Large intestine (tissue), 3 donors: ENCODE data around the gene NEURL1B. TPM values are rescaled to one million over a fixed set of nuclear protein-coding genes. Genes with fewer than 3 reads are reported as not detected.

ENCODE experiments used
- DNase-seq, 2 donors: peaks; one replicate each; pipeline versions ENCODE4 v3.0.0 to v3.0.0-alpha.2; 2013
- H3K27ac ChIP-seq: one replicate; pipeline ENCODE4 v1.5.1; 2013; ENCODE audit warnings: low read length
- H3K27me3 ChIP-seq: 2 replicates; pipeline ENCODE4 v1.6.1; 2013; ENCODE audit warnings: low read length; ENCODE audit not compliant: control insufficient read depth, insufficient read depth
- H3K36me3 ChIP-seq: 2 replicates; pipeline ENCODE4 v1.6.1; 2013; ENCODE audit warnings: low read length; ENCODE audit not compliant: control insufficient read depth, insufficient read depth
- H3K4me1 ChIP-seq: one replicate; pipeline ENCODE4 v1.6.1; 2013; ENCODE audit warnings: low read length; ENCODE audit not compliant: control insufficient read depth, insufficient read depth
- H3K4me3 ChIP-seq: one replicate; pipeline ENCODE4 v1.5.1; 2013; ENCODE audit warnings: low read length
- H3K9me3 ChIP-seq: one replicate; pipeline ENCODE4 v1.6.1; 2013; ENCODE audit warnings: mild to moderate bottlenecking, low read depth, low read length, moderate library complexity; ENCODE audit not compliant: control insufficient read depth
- WGBS: methylation state at CpG from one replicate; pipeline ENCODE4 v1.1.5; 2013; ENCODE audit warnings: low lambda C conversion rate; ENCODE audit not compliant: insufficient coverage; 5-methylcytosine and 5-hydroxymethylcytosine counted together
- polyA plus RNA-seq: library from polyadenylated mRNA; unstranded; fragments of 120-200 nt; gene quantifications from one replicate; pipeline ENCODE4 v1.2.1, GENCODE V29; 2013

NEURL1B gene
- polyA plus RNA-seq, 1 donor: 13.5 TPM

DNA sequence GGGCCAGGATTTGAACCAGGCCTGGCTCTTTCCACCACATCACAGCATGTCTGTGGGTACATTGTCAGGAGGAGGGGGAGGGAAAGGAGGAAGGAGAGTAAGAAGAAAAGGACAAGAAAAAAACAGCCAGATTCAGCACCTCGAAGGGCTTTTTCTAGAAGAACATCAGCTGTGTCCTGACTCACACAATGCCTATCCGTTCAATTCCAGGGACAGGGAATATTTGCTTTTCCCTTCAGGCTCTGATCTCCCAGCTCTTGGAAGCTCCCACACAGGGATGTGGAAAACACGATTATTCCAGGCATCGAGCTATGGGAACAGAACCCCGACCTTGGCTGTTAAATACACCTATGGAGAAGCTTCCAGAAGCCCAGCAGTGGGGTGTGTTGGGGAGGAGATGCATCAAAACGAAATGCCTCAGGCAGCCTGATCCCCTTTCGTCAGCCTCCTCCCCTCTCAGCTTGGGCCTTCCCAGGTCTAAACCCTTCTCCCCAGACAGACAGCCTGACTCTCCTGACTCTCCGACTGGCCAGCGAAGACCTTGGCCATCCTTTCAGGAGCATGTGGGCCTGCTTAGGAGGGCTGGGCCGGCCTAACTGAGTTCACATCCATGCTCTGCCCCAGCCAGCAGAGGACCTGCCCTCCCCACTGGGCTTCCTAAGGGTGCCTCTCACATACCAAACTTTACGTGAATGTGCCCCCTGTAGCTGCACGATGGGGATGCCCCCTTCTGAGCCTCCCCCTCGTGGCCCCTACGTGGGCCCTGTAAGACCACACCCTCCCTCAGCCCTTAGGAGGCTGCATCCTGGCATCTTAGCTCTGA, 54.4 kb downstream of the NEURL1B start:
- no peaks in the 10 kb centered on the region for H3K27me3 ChIP-seq
- H3K4me1 ChIP-seq: peaks cover 20% of the 10 kb centered on the region
- no peak overlapping the region for H3K27ac ChIP-seq
- peaks cover 3% of the 10 kb centered on the region for H3K9me3 ChIP-seq
- no peak for DNase-seq
- no peak overlapping the region for H3K4me3 ChIP-seq
- H3K36me3 ChIP-seq: peaks cover 4% of the 10 kb centered on the region
- 48% methylated on average over 2 of the region's 14 CpGs for WGBS

DNA sequence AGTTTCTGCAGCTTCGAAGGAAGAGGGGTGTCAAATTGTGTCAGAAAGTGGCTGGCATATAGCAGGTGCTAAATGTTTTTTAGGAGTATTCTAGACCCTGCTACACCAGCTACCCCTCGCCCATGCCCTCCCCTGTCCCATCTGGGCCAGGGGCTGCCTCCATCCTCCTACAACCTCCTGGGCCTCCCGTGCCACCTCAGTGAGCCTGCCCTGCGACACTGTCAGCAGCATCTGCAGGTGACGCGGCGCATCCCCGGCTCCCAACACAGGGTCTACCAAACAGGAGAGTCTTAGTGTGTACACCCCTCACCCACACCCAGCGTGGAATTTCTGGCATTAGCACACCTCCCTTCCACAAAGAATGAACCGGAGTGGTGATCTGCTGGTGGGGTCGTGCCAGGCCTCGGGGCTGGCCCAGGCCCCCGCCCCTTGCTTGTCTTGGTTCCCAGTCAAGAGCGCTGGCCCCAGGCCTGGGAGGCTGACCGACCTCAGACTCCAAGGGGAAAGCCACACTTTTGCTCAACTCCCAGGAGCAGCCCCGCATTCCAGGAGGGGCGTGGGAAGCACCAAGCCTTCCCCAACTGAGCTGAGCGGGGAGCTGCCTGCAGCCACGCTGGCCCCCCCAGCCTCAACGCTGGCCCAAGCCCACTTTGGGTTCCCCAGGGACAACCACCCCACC, 55.2 kb downstream of the NEURL1B start:
- Histone ChIP-seq H3K36me3 (no peaks in the 10 kb centered on the region), H3K9me3 (peaks cover 3% of the 10 kb centered on the region), H3K4me1 (peaks cover 27% of the 10 kb centered on the region), H3K27me3 (no peaks in the 10 kb centered on the region), H3K4me3 (no peak overlapping the region), H3K27ac (peak overlapping the region; percentile 82)
- no CpG with 5 or more reads among the region's 20 CpGs for WGBS
- no peak for DNase-seq

DNA sequence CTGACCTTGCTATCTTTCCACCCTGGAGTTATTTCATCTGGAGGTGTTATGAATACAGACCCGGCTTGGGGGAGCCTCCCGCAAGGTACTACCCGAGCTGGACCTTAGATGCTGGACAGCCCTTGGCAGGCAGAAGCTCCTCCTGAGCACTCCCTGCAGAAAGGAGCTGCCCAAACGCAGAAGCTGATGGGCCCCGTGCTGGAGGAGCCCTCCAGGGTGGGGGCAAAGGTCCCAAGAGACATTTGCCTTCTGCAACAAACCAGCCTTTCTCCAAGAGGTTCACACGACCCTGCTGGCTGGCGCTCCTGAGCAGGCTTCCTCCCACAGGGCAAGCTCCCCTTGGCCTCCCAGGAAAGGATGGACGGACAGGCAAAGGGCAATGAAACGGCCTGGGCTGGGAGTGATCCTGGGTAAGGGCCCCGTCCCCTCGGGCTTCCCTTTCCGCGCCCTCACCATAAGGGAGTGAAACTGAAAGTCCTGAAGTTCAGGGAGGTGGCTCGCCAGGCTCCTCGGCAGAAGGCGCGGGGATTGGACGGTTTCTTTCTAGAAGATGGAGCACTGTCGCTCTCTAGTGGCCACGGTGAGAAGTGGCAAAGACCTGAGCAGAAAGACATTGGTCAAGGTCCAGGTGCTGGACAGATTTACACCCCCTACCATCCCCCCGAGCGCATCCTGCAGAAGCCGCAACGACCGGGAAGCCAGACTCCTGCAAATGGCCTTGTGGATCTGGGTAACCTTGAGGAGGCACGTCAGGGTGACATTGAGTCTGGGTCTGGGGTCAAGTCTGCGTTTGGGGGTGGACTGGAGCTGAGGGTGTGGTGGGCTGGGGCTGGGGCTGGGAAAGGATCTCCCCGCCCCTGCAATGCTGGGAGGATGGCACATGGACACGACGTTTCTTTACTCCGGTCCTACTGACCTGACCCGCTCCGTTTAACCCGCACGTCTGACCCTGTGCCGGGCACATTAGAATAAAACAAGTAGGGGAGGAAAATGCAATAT, 56.4 kb downstream of the NEURL1B start:
- no CpG with 5 or more reads among the region's 36 CpGs for WGBS
- H3K27me3 ChIP-seq: no peaks in the 10 kb centered on the region
- DNase-seq: peak; percentile 92 to 95

DNA sequence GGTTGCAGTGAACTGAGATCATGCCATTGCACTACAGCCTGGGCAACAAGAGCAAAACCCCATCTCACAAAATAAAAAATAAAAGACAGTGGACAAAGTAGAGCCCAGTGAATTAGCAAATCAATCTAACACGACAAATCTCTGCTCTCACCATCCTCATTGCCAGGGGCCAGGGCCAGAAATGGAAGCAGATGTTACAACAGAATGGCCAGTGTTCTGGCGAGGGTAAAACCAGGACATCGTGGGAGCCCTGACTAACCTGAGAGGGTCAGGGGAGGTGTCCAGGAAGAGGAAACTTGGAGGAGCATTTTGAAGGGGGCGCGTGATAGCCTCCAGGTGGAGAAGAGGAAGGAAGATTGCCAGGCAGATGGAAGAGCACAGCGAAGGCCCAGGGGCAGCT, 58.4 kb downstream of the NEURL1B start:
- no peak for DNase-seq
- peaks cover 34% of the 10 kb centered on the region for H3K4me1 ChIP-seq
- no peak overlapping the region for H3K27ac ChIP-seq
- H3K27me3 ChIP-seq: no peaks in the 10 kb centered on the region
- peaks cover 3% of the 10 kb centered on the region for H3K9me3 ChIP-seq
- H3K4me3 ChIP-seq: no peak overlapping the region
- no peaks in the 10 kb centered on the region for H3K36me3 ChIP-seq
- WGBS: 80% methylated on average over 1 of the region's 6 CpGs

More for the DNA sequence above, 56.4 kb downstream of the NEURL1B start:
- H3K36me3 ChIP-seq: no peaks in the 10 kb centered on the region
- peaks cover 34% of the 10 kb centered on the region for H3K4me1 ChIP-seq
- H3K4me3 ChIP-seq: peak overlapping the region; percentile 57
- peak overlapping the region; percentile 82 for H3K27ac ChIP-seq
- H3K9me3 ChIP-seq: peaks cover 3% of the 10 kb centered on the region

DNA sequence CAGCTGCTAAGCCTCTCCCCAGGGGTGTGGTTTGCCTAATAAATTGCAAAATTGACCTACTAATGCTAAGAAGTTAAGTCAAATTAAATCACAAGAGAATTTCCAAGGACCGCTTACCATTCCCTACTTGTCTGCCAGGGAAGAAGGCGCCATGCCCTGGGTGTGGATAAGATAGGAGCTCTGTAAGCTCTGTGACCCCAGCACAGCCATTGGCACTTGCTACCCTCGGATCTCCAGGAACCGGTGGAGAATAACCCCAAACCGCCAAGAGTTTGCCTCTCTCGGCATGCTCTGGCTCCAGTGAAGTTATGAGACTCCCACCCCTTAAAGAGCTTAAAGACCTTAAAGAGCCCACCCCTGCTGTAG, 58.9 kb downstream of the NEURL1B start:
- no peaks in the 10 kb centered on the region for H3K36me3 ChIP-seq
- DNase-seq: no peak
- H3K27me3 ChIP-seq: no peaks in the 10 kb centered on the region
- no CpG with 5 or more reads among the region's 6 CpGs for WGBS
- peaks cover 3% of the 10 kb centered on the region for H3K9me3 ChIP-seq
- H3K27ac ChIP-seq: peak overlapping the region; percentile 39
- no peak overlapping the region for H3K4me3 ChIP-seq
- peaks cover 34% of the 10 kb centered on the region for H3K4me1 ChIP-seq

DNA sequence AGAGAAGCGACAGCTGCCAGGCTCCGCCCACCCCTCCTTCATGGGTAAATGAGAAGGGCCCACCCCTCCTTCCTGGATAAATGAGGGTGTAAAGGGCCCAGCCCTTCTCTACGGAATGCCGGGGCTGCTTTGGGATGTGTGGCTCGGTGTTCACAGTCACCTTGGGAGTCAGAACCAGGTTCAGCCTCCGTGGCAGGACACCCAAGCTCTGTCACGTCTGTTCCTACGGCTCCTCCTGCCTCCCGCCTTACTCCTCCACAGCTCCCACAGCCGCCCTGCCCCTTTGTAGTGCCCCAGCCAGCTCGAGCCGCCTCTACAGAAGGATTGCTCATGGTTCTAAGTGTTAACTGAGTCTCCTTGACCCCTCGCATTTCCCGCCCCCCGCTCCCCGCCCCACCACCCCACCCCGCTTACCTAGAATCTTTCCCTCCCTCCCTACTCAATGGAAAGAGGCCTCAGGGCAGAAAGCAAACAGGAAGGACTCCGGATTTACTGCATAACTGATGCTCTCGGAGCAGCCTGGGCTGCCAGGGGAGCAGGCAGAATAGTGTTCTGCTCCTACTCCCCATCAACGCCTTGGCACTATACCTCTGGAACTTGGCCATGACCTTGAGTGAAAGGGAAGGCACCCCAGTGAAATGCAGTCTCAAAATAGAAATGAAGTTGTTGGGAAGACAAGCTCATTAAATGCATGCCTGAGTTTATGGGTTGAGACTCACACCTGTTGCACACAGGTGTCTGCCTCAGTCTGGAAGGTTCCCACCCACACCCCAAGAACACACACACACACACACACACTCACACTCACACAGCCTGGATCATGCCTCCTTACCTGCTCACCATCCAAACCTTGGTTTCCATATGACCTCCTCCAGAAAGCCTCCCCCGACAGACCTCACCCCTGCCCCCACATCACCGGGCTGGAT, 59.6 kb downstream of the NEURL1B start:
- Histone ChIP-seq H3K4me3 (no peak overlapping the region), H3K9me3 (peaks cover 3% of the 10 kb centered on the region), H3K27me3 (no peaks in the 10 kb centered on the region), H3K4me1 (peaks cover 34% of the 10 kb centered on the region), H3K36me3 (no peaks in the 10 kb centered on the region), H3K27ac (peak overlapping the region; percentile 39)
- WGBS: no CpG with 5 or more reads among the region's 22 CpGs
- peak in 1 of 2 donors; percentile 79 for DNase-seq

DNA sequence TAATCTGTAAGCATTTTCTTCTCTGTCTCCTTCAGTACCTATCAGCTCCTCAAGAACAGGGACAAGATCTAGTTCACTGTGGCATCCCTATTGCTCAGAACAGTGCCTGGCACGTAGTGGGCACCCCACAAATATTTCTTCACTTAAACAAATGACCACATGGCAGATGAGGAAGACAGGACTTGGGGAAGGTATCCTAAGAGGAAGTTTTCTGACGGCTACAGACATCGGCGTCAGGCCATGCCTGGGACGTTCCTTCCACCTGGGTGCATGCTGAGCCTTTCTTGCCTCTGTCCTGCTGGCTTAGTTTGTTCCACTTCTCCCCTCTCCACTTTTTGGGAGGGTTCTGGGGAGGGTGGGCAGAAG, 60.2 kb downstream of the NEURL1B start:
- Histone ChIP-seq H3K27ac (no peak overlapping the region), H3K4me1 (peaks cover 34% of the 10 kb centered on the region), H3K36me3 (no peaks in the 10 kb centered on the region), H3K4me3 (no peak overlapping the region), H3K27me3 (no peaks in the 10 kb centered on the region), H3K9me3 (peaks cover 3% of the 10 kb centered on the region)
- DNase-seq: no peak
- no CpG with 5 or more reads among the region's 5 CpGs for WGBS

DNA sequence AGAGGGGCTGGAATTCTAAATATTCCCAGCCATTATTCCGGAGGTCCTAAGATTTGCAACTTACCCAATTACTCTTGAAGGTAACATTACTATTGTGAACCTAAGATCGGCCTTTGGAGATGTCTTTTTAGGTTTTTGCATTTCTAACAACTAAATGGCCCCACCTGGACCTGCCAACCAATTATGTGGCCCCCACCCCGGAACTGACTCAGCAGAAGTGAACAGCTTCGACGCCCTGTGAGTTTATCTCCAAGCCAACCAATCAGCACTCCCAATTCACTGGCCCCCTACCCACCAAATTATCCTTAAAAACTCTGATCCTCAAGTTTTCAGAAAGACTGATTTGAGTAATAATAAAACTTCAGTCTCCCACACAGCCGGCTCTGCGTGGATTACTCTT, 62.9 kb downstream of the NEURL1B start:
- Histone ChIP-seq H3K9me3 (no peaks in the 10 kb centered on the region), H3K27me3 (peaks cover 17% of the 10 kb centered on the region), H3K4me3 (no peak overlapping the region), H3K36me3 (no peaks in the 10 kb centered on the region), H3K27ac (no peak overlapping the region), H3K4me1 (peaks cover 19% of the 10 kb centered on the region)
- WGBS: 92% methylated on average over 2 of the region's 7 CpGs
- DNase-seq: no peak

DNA sequence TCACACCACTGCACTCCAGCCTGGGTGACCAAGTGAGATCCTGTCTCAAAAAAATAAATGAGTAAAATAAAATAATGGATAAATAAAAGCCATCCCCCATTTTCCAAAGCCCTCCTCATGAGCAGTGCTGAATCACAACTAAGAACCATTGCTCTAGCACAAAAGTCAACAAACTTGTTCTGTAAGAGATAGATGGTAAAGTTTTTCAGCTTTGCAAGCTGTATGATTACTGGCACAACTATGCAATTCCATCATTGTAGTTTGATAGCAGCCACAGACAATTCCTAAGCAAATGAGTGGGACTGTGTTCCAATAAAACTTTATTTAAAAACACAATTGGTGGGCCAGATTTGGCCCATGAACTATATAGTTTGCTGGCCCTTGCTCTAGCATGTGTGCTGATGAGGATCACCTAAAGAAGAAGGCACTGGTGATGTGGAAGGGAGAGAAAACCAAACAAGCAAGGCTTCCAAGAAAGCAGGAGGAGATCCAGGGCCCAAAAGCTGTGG, 64.6 kb downstream of the NEURL1B start:
- DNase-seq: no peak
- no peak overlapping the region for H3K27ac ChIP-seq
- H3K36me3 ChIP-seq: no peaks in the 10 kb centered on the region
- peaks cover 22% of the 10 kb centered on the region for H3K27me3 ChIP-seq
- H3K9me3 ChIP-seq: no peaks in the 10 kb centered on the region
- peaks cover 13% of the 10 kb centered on the region for H3K4me1 ChIP-seq
- no peak overlapping the region for H3K4me3 ChIP-seq
